NOMO-1 (cell line): Measurements from ENCODE around the gene BCR.

Experiments
- DNase-seq, 2 experiments: peaks; one replicate each; lab custom pipeline; 2025; ENCODE audit not compliant: unreplicated experiment in 2 of 2; lab: John Stamatoyannopoulos, UW

The BCR gene

GRCh38 chr22:23258826-23259170 is 78.5 kb downstream of the BCR start:
- DNase-seq, result no peak

GRCh38 chr22:23259916-23260644 is 79.8 kb downstream of the BCR start:
- DNase-seq, result no peak

GRCh38 chr22:23260645-23261581 is 80.6 kb downstream of the BCR start:
- DNase-seq, result no peak

GRCh38 chr22:23261900-23262450 is 81.7 kb downstream of the BCR start:
- DNase-seq, result no peak

GRCh38 chr22:23262518-23263332 is 82.4 kb downstream of the BCR start:
- no peak for DNase-seq

- DNase-seq, result no peak
These were observed 83.6 kb downstream of the BCR start for GRCh38 chr22:23263651-23264555.

GRCh38 chr22:23264610-23265367 is 84.5 kb downstream of the BCR start:
- DNase-seq, result no peak

- no peak for DNase-seq
These were observed 85.0 kb downstream of the BCR start for GRCh38 chr22:23265368-23265700.

GRCh38 chr22:23266780-23267179 is 86.5 kb downstream of the BCR start:
- DNase-seq, result no peak

- no peak for DNase-seq
These were observed 87.1 kb downstream of the BCR start for GRCh38 chr22:23267226-23268043.

- no peak for DNase-seq
These were observed 87.9 kb downstream of the BCR start for GRCh38 chr22:23268139-23268712.

GRCh38 chr22:23268877-23269276 is 88.6 kb downstream of the BCR start:
- no peak for DNase-seq

- no peak for DNase-seq
These were observed 89.3 kb downstream of the BCR start for GRCh38 chr22:23269441-23270211.

GRCh38 chr22:23270212-23270733 is 90.0 kb downstream of the BCR start:
- no peak for DNase-seq

- no peak for DNase-seq
These were observed 90.7 kb downstream of the BCR start for GRCh38 chr22:23270798-23271596.

- DNase-seq, result no peak
These were observed 91.2 kb downstream of the BCR start for GRCh38 chr22:23271597-23271908.
